ENCODE results near the gene MLH3.

MLH3 gene

DNA sequence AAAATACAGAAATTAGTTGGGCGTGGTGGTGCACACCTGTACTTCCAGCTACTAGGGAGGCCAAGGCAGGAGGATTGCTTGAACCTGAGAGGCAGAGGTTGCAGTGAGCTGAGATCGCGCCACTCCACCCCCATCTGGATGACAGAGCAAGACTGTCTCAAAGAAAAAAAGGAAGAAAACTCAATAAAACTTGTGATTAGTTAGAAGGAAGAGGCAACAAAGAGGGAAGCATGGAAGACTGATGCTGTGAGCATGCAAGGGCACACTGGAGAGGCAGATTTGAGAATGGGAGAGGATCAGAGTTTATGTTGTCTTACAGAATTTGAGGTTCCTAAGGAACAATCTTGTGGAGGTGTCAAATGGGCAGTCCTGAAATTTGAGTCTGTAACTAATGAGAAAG lies 15.4 kb upstream of the MLH3 start:
- no peak for DNase-seq

DNA sequence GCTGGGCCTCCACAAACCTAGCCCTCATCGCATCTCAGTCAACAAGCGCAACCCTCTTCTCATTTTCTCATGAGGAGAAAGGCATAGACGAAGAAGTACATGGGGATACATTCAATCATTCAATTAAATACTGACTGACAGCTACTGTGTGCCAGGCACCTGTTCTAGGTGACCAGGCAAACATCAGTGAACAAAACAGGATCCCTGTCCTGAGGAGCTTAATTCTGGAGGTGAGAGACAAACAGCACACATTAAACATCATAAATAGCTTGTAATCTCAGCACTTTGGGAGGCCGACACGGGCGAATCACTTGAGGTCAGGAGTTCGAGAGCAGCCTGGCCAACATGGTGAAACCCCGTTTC lies 12.9 kb upstream of the MLH3 start:
- DNase-seq, result no peak

DNA sequence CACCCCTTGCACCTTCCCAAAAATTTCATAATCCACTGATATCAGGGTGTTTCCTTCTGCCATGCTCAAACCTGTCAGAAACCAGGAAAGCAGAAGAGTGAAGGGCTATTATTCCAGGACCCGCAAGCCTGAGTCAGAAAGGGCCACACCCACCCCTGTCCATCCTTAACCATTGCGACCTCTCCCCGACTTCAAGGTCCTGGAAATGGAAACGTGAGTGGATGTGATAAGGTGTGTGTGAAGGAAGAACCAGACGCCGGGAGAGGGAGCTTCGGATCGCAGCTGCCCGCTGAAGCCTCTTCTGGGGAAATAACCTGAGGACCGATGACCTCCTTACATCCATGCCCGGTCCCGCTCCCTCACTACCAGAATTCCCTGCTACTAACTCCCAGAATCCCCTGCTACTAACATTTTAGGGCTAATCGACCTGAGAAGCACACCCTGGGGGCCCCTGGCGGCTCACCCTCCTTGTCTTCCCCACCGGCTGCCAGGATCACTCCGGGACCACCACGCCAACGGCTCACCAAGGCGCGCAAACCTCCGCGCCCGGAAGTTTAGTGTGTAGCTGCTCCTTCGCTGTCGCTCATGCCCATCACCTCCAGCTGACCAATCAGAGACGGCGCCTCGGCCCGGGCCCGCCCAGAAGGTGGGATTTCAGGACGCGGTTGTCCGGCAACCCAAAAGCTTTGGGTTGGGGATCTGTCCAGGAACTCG lies 12.4 kb upstream of the MLH3 start, which contains the start of gene ACYP1:
ACYP1 (minus strand) TSS at position 534 of the 714 bp plus-strand sequence; CDS start at position 63, 471 bp downstream.
- peak; percentile 87 to 92 for DNase-seq

DNA sequence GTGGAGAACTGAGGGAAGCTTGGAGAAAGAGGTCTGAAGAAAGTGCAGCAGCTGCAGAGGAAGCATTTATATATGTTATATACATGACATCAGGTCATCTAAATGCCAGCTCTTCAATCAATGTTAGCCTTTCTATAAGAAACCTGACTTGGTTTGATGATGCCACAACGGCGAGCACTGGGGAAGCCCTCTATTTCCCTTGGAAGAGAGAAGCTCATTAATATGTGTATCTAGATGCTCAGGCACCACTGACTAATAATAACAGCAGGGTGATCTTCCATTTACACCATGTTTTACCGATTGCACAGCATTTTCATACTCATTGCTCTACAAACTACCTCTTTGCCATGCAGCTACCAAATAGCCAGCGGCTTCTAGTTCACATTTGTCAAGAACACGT lies 11.7 kb upstream of the MLH3 start:
- DNase-seq, result no peak

DNA sequence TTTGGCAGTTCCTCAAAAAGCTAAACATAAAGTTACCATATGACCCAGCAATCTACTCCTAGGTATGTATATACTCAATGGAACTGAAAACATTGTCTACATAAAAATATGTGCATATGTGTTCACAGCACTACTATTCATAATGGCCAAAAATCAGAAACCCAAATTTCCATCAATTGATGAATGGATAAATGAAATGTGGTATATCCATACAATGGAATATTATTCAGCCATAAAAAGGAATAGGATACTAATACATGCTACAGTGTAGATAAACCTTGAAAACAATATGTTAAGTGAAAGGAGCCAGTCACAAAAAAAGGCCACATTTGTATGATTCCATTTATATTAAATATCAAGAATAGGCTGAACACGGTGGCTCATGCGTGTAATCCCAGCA lies 9.2 kb upstream of the MLH3 start:
- no peak for DNase-seq

DNA sequence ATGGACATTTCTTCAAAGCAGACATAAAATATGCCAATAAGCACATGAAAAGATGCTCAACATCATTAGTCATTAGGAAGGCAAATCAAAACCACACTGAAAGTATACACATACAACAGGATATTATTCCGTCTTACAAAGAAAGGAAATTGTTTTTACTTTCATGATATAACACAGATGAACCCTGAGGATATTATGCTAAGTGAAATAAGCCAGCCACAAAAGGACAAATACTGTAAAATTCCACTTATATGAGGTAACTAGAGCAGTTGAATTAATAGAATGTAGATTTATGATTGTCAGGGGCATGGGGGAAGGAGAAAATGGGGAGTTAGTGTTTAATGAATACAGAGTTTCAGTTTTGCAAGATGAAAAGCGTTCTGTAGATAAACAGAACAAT lies 8.4 kb upstream of the MLH3 start:
- no peak for DNase-seq

DNA sequence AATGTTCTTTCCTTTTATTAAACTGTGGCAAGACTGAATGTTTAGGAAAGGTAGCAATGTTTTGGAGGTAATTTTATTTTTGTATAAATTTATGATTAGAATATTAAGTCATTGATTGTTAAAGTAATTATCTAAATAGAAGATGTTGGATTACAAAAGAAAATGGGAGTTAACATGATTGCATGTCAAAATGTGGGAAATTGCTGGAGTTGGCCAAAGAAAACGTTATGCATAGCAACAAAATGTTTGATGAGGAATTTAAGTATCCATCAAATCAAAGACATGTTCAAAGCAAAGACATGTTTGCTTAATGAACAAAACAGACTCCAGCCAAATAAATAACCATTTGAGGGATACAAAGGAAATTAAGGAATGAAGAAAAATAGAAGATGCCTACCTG lies 3.2 kb upstream of the MLH3 start:
- DNase-seq, result no peak

DNA sequence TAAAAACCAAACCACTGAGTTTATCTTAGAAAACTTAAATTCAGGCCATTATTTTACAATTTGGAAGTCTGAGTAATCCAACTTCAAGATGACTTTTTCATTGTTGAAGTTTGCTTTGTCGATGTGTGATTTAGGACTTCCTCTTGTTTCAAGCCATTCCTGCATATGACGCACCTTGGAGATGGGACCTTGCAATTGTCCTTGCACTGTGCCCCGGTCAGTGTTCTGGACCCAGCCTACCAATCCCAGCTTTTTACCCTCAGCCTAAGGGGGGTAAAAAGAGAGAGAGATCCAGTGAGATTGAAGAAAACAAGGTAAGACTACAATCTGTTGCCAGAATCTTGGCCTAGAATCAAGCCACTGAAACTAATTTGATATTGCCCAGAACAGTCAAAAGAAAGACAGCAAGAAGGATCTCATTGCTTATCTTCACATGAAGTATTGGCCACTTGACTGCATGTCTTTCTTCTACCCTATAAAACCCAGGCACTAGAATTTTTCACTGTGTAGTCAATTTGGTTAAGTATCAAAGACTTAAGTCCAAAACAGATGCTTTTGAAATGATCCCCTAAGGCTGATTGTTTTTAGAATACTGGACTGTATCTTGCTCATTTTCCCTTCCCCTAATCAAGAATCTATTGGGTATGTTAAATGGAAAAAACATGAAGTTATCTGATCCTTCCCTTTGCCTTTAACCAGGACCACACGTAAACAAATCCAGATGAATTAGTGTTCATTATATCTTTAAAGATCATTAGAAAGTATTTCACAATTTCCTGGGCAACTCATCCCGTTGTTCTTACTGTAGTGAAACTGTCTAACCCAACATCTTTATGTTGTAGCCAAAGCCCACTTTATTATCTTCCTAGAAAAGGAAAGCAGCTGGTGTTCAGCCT lies 2.4 kb upstream of the MLH3 start:
- no peak for DNase-seq

DNA sequence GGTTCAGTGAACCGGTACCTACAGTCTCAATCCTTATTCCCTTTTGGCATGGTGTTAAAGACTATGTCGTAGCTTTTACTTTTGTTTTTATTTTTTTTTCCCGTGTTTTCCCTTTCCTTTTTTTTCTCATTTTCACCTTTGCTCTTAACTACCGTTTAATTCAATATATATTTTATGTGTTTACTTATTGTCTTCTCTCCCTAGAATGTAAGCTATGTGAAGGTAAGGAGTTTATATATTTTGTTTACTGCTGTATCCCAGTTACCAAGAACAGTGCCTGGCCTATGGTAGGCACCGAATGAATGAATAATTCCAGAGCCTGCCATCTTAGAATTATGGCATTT lies 261 bp upstream of the MLH3 start:
- no peak for DNase-seq

DNA sequence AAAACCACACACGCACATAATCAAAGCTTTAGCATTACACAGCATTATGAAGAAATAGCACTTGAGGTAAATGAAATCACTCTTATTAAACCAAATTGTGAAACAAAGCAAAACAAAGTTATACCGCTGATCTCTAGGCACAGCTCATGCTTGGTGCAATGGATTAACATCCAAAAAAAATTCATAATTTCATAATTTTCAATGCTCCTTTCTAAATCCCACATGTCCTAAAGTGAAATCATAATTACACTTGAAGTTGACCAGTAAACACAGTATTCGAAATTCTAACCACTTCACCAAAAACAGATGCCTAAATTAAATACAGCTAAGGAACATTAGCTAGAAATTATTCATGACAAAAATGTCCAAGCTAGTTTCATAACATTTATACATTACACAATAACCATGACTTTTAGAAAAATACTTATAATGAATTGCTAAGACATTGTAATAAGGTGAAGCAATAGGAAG lies 1.5 kb downstream of the MLH3 start:
- no peak for DNase-seq

DNA sequence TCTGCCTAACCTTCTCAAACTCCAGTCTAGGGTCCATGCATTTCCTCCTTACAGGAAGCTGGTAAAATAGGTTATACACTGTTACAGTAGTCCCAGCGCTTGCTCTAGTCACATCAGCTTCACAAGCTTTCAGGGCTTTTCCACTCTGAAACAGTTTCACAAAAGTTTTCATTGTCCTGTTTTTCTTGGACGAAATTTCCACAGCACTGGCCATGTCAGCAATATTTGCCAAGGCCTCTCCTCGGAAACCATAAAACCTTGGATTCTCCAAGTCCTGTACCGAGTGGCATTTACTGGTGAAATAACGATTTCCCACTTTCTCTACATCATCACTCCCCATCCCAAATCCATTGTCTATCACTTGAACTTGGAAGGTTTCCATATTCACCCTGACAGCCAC lies 2.1 kb downstream of the MLH3 start:
- no peak for DNase-seq

DNA sequence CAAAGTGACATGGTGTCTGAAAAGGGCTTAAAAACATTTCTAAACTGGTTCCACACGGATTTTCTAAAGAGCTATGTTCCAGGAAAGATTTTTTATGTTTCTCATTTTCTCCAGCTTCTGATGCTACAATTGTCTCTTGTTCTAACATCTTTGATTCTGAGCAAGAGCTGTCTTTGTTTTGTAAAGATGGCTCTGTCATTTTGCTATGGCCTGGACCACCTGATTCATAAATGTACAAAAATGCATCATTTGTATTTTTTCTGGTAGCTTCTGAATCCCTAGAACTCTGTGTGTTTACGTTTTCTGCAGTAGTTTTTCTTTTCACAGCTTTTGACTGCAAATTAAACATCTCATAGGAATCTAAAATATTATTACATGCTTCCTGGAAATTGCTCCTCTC lies 3.2 kb downstream of the MLH3 start:
- DNase-seq, result no peak

DNA sequence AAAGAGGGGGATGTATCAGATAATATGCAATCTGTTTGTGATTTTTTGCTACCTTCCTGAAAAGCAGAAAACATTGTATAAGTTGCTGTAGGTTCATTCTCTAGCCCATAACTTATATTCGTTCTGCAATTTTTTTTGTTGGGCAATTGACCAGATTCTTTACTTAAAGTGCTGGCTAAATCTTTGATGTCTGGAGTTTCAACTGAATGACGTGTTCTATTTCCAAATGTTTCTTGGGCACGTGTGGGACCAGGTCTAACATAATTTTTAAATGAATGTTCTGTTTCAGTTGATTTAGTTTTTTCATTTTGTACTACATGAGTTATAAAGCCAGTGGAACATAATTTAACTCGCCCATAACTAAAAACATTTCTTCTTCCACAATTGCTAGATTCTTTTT lies 3.8 kb downstream of the MLH3 start:
- no peak for DNase-seq

DNA sequence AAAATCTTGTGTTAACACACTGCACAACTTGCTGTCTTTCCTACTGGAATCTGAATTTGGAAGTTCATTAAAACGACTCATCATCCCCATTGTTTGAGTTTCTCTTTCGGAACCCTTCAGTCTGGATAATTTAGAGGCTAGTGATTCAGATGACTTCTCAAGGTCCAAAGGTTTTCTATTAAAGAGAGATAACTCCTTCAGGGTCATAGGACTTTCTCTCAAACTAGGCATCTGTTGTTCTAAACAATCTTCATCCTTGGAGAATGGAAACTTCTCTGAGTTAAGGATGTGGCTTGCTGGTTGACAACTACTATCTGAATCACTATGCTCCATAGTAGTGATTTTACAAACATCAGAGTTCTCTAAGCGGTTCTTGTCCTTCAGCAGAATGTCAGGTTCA lies 4.4 kb downstream of the MLH3 start:
- no peak for DNase-seq

DNA sequence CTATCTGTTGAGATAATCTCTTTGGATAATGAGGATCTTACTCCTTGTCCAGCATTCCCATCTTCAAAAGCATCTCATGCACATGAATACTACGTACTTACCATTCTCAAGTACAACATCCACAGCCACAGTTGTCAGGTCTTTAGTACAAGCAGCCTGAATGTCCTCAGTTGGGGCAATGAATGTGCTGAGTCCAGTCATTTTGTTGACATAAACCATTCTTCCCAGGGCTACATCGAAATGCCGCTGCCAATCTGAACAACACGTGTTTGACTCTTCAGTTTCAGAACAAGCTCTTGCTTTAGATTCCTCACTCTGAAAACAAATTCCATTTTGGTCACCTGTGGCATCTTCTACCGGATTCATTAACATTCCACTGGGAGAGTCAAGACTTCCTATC lies 5.0 kb downstream of the MLH3 start:
- no peak for DNase-seq

DNA sequence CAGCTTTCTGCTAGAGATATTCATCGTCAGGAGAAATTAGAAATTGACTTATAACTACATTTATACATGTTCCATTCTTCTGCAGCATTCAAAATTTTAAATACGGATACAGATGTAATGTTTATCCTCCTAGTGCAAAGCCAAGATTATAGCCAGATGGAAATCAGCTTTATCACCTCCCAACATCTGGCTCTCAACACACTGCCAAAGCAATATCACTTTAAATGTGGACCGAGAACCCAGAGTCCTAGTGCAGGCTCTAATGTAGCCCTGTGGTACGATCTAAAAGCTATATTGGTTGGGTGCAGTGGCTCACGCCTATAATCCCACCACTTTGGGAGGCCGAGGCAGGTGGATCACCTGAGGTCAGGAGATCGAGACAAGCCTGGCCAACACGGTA lies 6.5 kb downstream of the MLH3 start:
- DNase-seq, result no peak

DNA sequence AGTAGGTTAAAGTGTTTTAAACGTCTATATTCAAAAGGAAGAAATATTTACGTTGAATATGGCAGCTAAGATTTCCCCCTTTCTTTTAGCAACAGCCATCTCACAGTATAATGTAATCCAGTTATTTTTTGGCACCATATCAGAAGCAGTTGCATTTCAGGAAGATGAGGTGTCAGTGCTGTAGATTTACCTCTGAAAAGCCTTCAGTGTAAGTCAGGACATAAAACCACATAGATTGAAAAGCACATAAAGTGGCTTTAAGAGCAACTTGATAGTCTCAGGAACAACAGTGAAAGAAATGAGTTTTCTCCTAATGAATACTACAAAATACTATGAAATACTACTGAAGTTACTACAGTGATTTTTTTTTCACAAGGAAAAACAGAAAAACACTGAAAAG lies 6.9 kb downstream of the MLH3 start:
- DNase-seq, result no peak

DNA sequence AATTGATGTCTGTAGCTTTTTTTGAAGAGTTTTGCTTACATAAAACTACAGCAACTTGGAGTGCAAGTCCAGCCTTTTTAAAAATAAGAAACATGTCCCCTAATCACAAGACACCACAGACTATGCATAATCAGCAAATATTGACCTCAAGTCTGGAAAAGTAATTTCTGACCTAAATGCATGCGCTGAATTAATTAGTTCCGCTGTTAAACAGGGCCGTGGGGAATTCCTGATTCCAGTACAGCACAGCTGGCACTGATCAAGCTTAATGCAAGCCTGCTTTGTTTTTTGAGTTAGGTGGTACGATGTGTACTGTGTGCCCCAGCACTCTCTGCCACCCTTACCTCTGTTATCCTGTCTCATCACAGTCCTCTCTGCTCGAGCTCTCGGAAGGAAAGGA lies 9.2 kb downstream of the MLH3 start:
- peak in 1 of 2 experiments; percentile 23 for DNase-seq

DNA sequence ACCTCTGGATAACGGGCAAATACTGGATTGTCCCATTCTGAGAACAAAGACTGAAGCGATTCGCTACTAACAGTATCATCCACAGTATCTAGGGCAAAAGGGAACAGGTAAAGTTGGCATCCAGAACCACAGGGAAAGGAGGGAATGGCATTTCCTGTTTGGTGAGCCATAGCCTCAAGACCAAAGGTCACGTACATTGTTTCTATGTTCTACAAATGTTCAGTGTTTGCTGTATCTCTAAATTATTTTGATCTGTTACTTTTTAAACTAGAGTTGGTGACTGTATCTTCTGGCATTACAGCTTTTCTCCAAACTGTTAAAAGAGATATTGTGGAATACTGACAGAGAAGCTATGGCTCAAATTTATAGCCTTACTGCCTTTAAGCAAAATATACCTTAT lies 9.7 kb downstream of the MLH3 start:
- no peak for DNase-seq

DNA sequence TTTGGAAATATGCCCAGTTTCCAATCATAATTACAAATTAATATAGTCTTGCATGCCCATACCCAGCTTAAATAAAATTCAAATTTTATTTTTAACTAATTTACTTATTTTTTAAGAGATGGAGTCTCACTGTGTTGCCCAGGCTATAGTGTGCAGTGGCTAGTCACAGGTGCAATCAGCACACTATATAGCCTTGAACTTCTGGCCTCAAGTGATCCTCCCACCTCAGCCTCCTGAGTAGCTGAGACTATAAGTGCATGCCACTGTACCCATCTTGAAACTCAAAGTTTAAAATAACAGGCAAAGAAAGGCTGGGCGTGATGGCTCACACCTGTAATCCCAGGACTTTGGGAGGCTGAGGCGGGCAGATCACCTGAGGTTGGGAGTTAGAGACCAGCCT lies 10.3 kb downstream of the MLH3 start:
- no peak for DNase-seq

DNA sequence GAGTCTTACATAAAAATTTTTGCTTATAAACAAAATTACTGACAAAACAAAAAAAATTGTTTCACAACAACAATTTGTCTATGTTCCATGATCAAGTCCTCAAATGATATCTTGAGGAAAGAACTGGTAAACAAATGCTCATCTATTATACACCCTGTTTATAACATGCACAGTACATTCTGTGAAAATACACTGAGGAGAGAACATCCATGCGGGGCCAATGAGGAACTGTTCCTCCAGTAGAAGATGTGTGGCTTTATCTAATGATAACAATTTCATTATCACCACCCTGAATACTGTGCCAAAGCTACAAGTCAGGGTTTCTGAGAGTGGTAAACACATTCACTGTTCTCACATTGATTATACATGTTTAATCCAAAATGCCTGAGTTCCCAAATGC lies 10.8 kb downstream of the MLH3 start:
- no peak for DNase-seq

DNA sequence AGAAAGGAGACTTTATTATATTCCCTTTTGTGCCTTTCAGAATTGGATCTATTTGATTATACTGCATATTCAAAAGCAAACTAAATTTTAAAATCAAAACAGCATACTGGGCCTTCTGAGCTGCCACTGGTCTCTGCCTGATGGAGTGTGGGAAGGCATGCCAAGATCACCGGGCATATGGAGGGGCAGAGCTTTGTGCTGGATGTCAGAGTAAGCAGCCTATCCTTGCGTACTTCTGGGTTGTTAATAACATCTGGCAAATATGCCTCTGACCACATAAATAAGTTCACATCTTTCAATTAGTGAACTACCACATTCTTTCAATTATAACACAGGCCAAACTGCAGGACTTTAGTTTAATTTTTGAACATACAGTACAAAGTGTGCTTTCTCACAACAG lies 18.3 kb downstream of the MLH3 start:
- DNase-seq, result no peak

DNA sequence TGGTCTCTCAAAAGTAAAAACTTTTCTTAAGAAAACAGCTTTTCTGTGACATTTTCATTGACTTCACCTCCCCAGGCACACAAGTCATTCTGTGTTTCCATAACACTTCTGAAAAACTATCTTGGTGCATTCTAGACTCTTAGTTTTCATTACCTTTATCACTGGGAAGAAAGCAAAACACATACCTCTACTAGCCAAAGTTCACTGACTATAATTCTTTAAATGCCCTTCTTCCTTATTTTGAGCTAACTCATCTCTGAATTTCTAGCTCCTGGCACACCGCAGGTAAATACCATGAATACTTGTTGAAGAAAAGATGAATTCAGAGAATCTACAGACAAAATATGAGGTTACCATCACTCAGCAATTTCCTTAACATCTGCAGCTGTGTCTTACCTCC lies 21.1 kb downstream of the MLH3 start:
- no peak for DNase-seq

DNA sequence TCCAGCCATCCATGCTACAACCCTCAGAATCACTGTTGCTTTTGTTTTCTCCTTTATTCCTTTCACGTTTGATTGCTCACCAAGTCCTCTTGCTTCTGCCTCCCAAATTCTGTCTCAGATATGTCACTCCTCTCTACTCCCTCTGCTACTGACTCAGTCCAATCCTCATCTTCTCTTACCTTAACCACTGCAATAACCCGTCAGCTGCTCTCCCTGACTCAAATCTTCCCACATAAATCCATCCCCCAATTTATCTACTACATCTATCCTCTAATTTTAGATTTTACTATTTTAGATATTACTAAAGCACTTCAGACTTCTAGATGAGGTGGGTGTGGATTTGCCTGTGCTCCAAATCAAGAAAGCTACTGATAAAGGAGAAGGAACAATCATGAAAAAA lies 25.4 kb downstream of the MLH3 start:
- no peak for DNase-seq

DNA sequence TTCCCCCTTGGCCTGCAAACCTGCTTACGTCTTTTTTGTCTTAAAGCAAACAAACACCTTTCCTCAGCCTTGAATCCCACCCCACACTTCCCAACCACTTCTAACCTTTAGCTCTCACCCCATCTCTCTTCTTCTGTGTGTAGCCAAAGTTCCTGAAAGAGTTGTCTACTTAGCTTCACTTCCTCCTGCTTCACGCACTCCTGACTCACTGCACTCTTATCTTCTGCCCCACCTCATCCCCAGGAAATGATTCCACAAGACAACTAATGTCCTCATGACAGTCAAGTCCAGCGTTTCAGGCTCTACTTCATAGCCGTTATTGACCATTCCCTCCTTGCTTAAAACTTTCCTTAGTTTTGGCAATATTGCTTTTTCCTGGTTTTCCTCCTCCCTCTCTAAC lies 26.2 kb downstream of the MLH3 start:
- no peak for DNase-seq
